A673 (cell line): ENCODE results near the gene SLC22A5.

Source experiments
- CTCF ChIP-seq: fragments of 300-800, 200-600 bp; sonication (generic); conservative IDR thresholded peaks from 2 replicates; pipeline ENCODE4 v1.5.1; 2017; ENCODE audit warnings: low read depth, mild to moderate bottlenecking, antibody characterized with exemption, low read length, moderate library complexity, mixed read lengths
- EZH2 ChIP-seq: fragments of 200-600 bp; sonication (generic); IDR thresholded peaks from 2 replicates; pipeline ENCODE4 v1.6.1; 2017; ENCODE audit warnings: borderline replicate concordance, low read depth, mild to moderate bottlenecking, mixed read lengths, antibody characterized with exemption, low read length; ENCODE audit not compliant: poor library complexity, severe bottlenecking

- TF ChIP-seq CTCF: no peak
- TF ChIP-seq EZH2: no peak
These were observed 46.3 kb upstream of the SLC22A5 start for GRCh38 chr5:132323202-132323601.
